Gastrocnemius medialis (tissue), 4 donors: ENCODE results near the gene VPS35L.

Experiments
- POLR2A ChIP-seq, 2 donors: fragments of 450-650 bp; IDR thresholded peaks; one replicate each; pipeline ENCODE4 v1.6.1; 2017; ENCODE audit warnings: antibody characterized with exemption in 2 of 2, mild to moderate bottlenecking in 2 of 2, moderate library complexity in 2 of 2
- TF ChIP-seq, protein P1 (sequence below), 5 experiments: fragments of 450-650 bp in 3 of 5; fragments of 200-600 bp in 2 of 5; sonication (generic) in 2 of 5; IDR thresholded peaks in 4 of 5; conservative IDR thresholded peaks in 1 of 5; 1 replicate in 4 of 5; 2 replicates in 1 of 5; pipeline ENCODE4 v1.5.1; 2016 to 2019; ENCODE audit warnings: antibody characterized with exemption in 5 of 5, mild to moderate bottlenecking in 3 of 5, moderate library complexity in 3 of 5

DNA sequence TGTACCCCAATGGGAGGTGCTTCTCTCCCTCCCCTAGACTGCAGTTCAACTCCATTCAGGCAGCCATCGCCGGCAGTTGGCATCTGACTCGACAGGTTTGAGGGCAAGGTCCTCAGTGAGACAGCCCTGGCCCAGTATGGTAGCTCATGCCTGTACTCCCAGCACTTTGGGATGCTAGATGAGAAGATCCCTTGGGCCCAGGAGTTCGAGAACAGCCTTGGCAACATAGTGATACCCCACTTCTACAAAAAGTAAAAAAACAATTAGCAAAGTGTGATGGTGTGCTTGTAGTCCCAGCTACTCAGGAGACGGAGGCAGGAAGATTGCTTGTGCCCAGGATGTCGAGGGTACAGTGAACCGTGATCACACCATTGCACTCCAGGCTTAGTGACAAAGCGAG lies 12.1 kb downstream of the VPS35L start:
- TF ChIP-seq, protein P1, sequence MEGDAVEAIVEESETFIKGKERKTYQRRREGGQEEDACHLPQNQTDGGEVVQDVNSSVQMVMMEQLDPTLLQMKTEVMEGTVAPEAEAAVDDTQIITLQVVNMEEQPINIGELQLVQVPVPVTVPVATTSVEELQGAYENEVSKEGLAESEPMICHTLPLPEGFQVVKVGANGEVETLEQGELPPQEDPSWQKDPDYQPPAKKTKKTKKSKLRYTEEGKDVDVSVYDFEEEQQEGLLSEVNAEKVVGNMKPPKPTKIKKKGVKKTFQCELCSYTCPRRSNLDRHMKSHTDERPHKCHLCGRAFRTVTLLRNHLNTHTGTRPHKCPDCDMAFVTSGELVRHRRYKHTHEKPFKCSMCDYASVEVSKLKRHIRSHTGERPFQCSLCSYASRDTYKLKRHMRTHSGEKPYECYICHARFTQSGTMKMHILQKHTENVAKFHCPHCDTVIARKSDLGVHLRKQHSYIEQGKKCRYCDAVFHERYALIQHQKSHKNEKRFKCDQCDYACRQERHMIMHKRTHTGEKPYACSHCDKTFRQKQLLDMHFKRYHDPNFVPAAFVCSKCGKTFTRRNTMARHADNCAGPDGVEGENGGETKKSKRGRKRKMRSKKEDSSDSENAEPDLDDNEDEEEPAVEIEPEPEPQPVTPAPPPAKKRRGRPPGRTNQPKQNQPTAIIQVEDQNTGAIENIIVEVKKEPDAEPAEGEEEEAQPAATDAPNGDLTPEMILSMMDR (IDR thresholded peaks at IDR 0.05 in 4 of 5, conservative IDR thresholded peaks at IDR 0.05 in 1 of 5) = no peak
- TF ChIP-seq POLR2A (IDR thresholded peaks at IDR 0.05) = no peak
